Pancreas (tissue), 10 donors: Measurements from ENCODE around the gene ELK1. TPM values are rescaled to one million over a fixed set of nuclear protein-coding genes. Genes with fewer than 3 reads are reported as not detected.

ENCODE experiments used
- ATAC-seq, 4 donors: fragments of 200-7000 bp; cut with Tn5 transposase; one replicate each; pipeline versions ENCODE4 v1.8.0 to v1.9.1; 2020; ENCODE audit warnings: mild to moderate bottlenecking in 4 of 4, moderate library complexity in 4 of 4
- DNase-seq, 6 donors: peaks; one replicate each; pipeline ENCODE4 v3.0.0-alpha.2; 2020
- FAIRE-seq: peaks from 2 replicates; lab custom pipeline; 2012; peaks lifted over from hg19 to GRCh38; lab: Jason Lieb, UNC
- H3K27ac ChIP-seq, 4 donors: fragments of 200-600 bp; sonication (generic); 1 replicate in 3 of 4; 2 replicates in 1 of 4; pipeline versions ENCODE4 v1.5.0 to v1.8.0; 2020
- H3K27me3 ChIP-seq, 4 donors: fragments of 200-600 bp; one replicate each; pipeline ENCODE4 v1.8.0; 2021
- H3K36me3 ChIP-seq, 3 donors: fragments of 200-600 bp; sonication (generic) in 1 of 3; one replicate each; pipeline versions ENCODE4 v1.5.0 to v1.8.0; 2020 to 2021
- H3K4me1 ChIP-seq, 3 donors: fragments of 200-600 bp; one replicate each; pipeline ENCODE4 v1.8.0; 2021
- H3K4me3 ChIP-seq, 4 donors: fragments of 200-600 bp; sonication (generic) in 2 of 4; one replicate each; pipeline versions ENCODE4 v1.5.0 to v1.8.0; 2020 to 2021
- H3K9me3 ChIP-seq, 4 donors: fragments of 200-600 bp; one replicate each; pipeline ENCODE4 v1.8.0; 2021
- CTCF ChIP-seq, 4 donors: fragments of 200-600 bp; sonication (generic) in 3 of 4; IDR thresholded peaks; one replicate each; pipeline versions ENCODE4 v1.5.0 to v1.8.0; 2021; ENCODE audit warnings: antibody characterized with exemption in 4 of 4
- WGBS, 2 donors: extraction: QIAGEN DNeasy Blood & Tissue Kit; methylation state at CpG; one replicate each; pipeline ENCODE4 v1.1.7; 2013; 5-methylcytosine and 5-hydroxymethylcytosine counted together
- intact Hi-C, 3 donors: fragments of 100-400 bp; cut with DNase I; formaldehyde crosslinking; loops; one replicate each; pipeline versions ENCODE4 v1.11.1 to v1.14.2; 2022
- polyA plus RNA-seq, 2 donors: library from polyadenylated mRNA; stranded (reverse); fragments of 200-250 nt; gene quantifications; one replicate each; pipeline ENCODE4 v1.2.3, GENCODE V29; 2013
- total RNA-seq, 6 donors: library from RNA; stranded (reverse); fragmentation: NEBNext Ultra II Directional in 4 of 6; extraction: Animal tissue kit (Norgen Biotek cat#: 25700) in 4 of 6; gene quantifications; one replicate each; pipeline versions ENCODE4 v1.2.1 to v1.2.4, GENCODE V29; 2021 to 2023
- donor health status: healthy with polysubstance abuse.
- donor health status: DM: no; HTN: no; CAD: no; lungs with moderate emphysema.
- donor health status: DM: no; HTN: no; CAD: no.
- donor health status: control.
- donor health status: control.
- donor health status: Bipolar disorder and iron deficiency.
- donor health status: DM: yes; HTN: yes; CAD: no.
- donor health status: DM: no; HTN: no; CAD: no.
- donor health status: DM: no; HTN: no; CAD: no.
- donor health status: DM: yes; HTN: yes; CAD: no.

The ELK1 gene
- total and polyA plus RNA-seq, 8 donors, result 5.8 to 14.6 (median 10.2) TPM

- WGBS, 2 donors, result 81 to 82% methylated on average over 8 of the region's 8 CpGs
- intact Hi-C loops, result no loop called here
- no peaks in the 10 kb centered on the region for H3K27me3 ChIP-seq
- H3K9me3 ChIP-seq, result no peaks in the 10 kb centered on the region
- H3K4me1 ChIP-seq, result no peaks in the 10 kb centered on the region
- ATAC-seq (peak in 1 of 4 donors; percentile 47), DNase-seq (no peak), FAIRE-seq (no peak)
- no peak for TF ChIP-seq CTCF (IDR thresholded peaks at IDR 0.05)
- no peak overlapping the region for H3K4me3 ChIP-seq
- H3K36me3 ChIP-seq, result no peaks in the 10 kb centered on the region
- no peak overlapping the region for H3K27ac ChIP-seq
These were observed 37.3 kb downstream of the ELK1 start for GRCh38 chrX:47613082-47613481.

- no peak for FAIRE-seq
- no peaks in the 10 kb centered on the region for H3K4me1 ChIP-seq
- intact Hi-C loops, result no loop called here
- H3K4me3 ChIP-seq, result no peak overlapping the region
- H3K9me3 ChIP-seq, result no peaks in the 10 kb centered on the region
- no peak for TF ChIP-seq CTCF (IDR thresholded peaks at IDR 0.05)
- H3K27me3 ChIP-seq, result no peaks in the 10 kb centered on the region
- no peak for DNase-seq
- no peaks in the 10 kb centered on the region for H3K36me3 ChIP-seq
- ATAC-seq, result no peak
- H3K27ac ChIP-seq, result no peak overlapping the region
These were observed 37.9 kb downstream of the ELK1 start for GRCh38 chrX:47612418-47612817.

GRCh38 chrX:47611926-47612325 is 38.4 kb downstream of the ELK1 start:
- TF ChIP-seq CTCF (IDR thresholded peaks at IDR 0.05), result no peak
- H3K9me3 ChIP-seq, result no peaks in the 10 kb centered on the region
- 60 to 86% methylated on average over 2 of the region's 2 CpGs for WGBS, 2 donors
- H3K27ac ChIP-seq, result no peak overlapping the region
- no peaks in the 10 kb centered on the region for H3K36me3 ChIP-seq
- H3K4me3 ChIP-seq, result no peak overlapping the region
- intact Hi-C loops, result no loop called here
- H3K4me1 ChIP-seq, result no peaks in the 10 kb centered on the region
- no peak for DNase-seq
- ATAC-seq, result no peak
- no peak for FAIRE-seq
- no peaks in the 10 kb centered on the region for H3K27me3 ChIP-seq

GRCh38 chrX:47611489-47611888 is 38.9 kb downstream of the ELK1 start:
- 71 to 78% methylated on average over 2 of the region's 2 CpGs for WGBS, 2 donors
- Histone ChIP-seq H3K9me3 (no peaks in the 10 kb centered on the region), H3K4me1 (no peaks in the 10 kb centered on the region), H3K27me3 (no peaks in the 10 kb centered on the region), H3K27ac (no peak overlapping the region), H3K4me3 (no peak overlapping the region), H3K36me3 (no peaks in the 10 kb centered on the region)
- ATAC-seq (no peak), DNase-seq (no peak), FAIRE-seq (no peak)
- intact Hi-C loops, result no loop called here
- no peak for TF ChIP-seq CTCF (IDR thresholded peaks at IDR 0.05)

- no peak for ATAC-seq
- 80 to 87% methylated on average over 4 of the region's 4 CpGs for WGBS, 2 donors
- Histone ChIP-seq H3K27ac (no peak overlapping the region), H3K4me1 (no peaks in the 10 kb centered on the region), H3K9me3 (no peaks in the 10 kb centered on the region), H3K36me3 (no peaks in the 10 kb centered on the region), H3K27me3 (no peaks in the 10 kb centered on the region), H3K4me3 (no peak overlapping the region)
- DNase-seq, result no peak
- intact Hi-C loops, result no loop called here
- FAIRE-seq, result no peak
- no peak for TF ChIP-seq CTCF (IDR thresholded peaks at IDR 0.05)
These were observed 39.9 kb downstream of the ELK1 start for GRCh38 chrX:47610511-47610910.
